GM23338 (cell line): Measurements from ENCODE around the gene ZNF783. TPM values are rescaled to one million over a fixed set of nuclear protein-coding genes. Genes with fewer than 3 reads are reported as not detected.

Source experiments
- ATAC-seq: fragments of 200-7000 bp; cut with Tn5 transposase; 3 replicates; pipeline ENCODE4 v1.9.1; 2020
- DNase-seq: peaks from one replicate; pipeline ENCODE4 v3.0.0-alpha.2; 2015; ENCODE audit warnings: low spot score
- H2AFZ ChIP-seq: fragments of 200-600 bp; sonication (generic); 2 replicates; pipeline ENCODE4 v1.8.0; 2016; ENCODE audit warnings: antibody characterized with exemption, mild to moderate bottlenecking, moderate library complexity
- H3F3A ChIP-seq: fragments of 200-600 bp; sonication (generic); replicated peaks from 2 replicates; pipeline ENCODE4 v1.8.0; 2017; ENCODE audit warnings: antibody characterized with exemption, mixed run types, low read depth
- H3K27ac ChIP-seq: fragments of 200-600 bp; sonication (generic); 2 replicates; pipeline ENCODE4 v1.6.1; 2016; ENCODE audit warnings: low read depth
- H3K27me3 ChIP-seq: fragments of 200-600 bp; sonication (generic); 2 replicates; pipeline ENCODE4 v1.8.0; 2016; ENCODE audit warnings: mild to moderate bottlenecking, mixed run types, moderate library complexity; ENCODE audit not compliant: insufficient read depth
- H3K36me3 ChIP-seq: fragments of 200-600 bp; sonication (generic); 2 replicates; pipeline ENCODE4 v1.8.0; 2016; ENCODE audit warnings: mild to moderate bottlenecking; ENCODE audit not compliant: insufficient read depth
- H3K4me1 ChIP-seq: fragments of 200-600 bp; sonication (generic); 2 replicates; pipeline ENCODE4 v1.8.0; 2016; ENCODE audit warnings: mild to moderate bottlenecking, moderate library complexity; ENCODE audit not compliant: insufficient read depth
- H3K4me2 ChIP-seq: fragments of 200-600 bp; sonication (generic); 2 replicates; pipeline ENCODE4 v1.7.1; 2017; ENCODE audit warnings: mixed run types
- H3K4me3 ChIP-seq: fragments of 200-600 bp; sonication (generic); 2 replicates; pipeline ENCODE4 v1.6.1; 2016; ENCODE audit warnings: mixed run types
- H3K79me2 ChIP-seq: fragments of 200-600 bp; sonication (generic); replicated peaks from 2 replicates; pipeline ENCODE4 v1.8.0; 2017; ENCODE audit warnings: mild to moderate bottlenecking; ENCODE audit not compliant: insufficient read depth
- H3K9me2 ChIP-seq: fragments of 200-600 bp; sonication (generic); 2 replicates; pipeline ENCODE4 v1.8.0; 2017; ENCODE audit not compliant: insufficient read depth
- H4K20me1 ChIP-seq: fragments of 200-600 bp; sonication (generic); replicated peaks from 2 replicates; pipeline ENCODE4 v1.8.0; 2017; ENCODE audit warnings: mild to moderate bottlenecking; ENCODE audit not compliant: insufficient read depth
- H3K27ac Mint-ChIP-seq: 2 replicates; pipeline ENCODE4 v1.8.0; 2020; ENCODE audit warnings: inconsistent platforms, mild to moderate bottlenecking, moderate library complexity, mixed read lengths
- H3K27me3 Mint-ChIP-seq: 3 replicates; pipeline ENCODE4 v1.8.0; 2022; ENCODE audit warnings: low read depth, mild to moderate bottlenecking, moderate library complexity, mixed read lengths, inconsistent platforms; ENCODE audit not compliant: insufficient read depth, poor library complexity
- H3K36me3 Mint-ChIP-seq: 3 replicates; pipeline ENCODE4 v1.8.0; 2021; ENCODE audit warnings: low read depth, mild to moderate bottlenecking, inconsistent platforms, moderate library complexity, mixed read lengths
- H3K4me1 Mint-ChIP-seq: 3 replicates; pipeline ENCODE4 v1.8.0; 2020; ENCODE audit warnings: mild to moderate bottlenecking, inconsistent platforms, mixed read lengths
- H3K4me3 Mint-ChIP-seq: 3 replicates; pipeline ENCODE4 v1.8.0; 2021; ENCODE audit warnings: moderate library complexity, mild to moderate bottlenecking, inconsistent platforms, mixed read lengths
- H3K9me3 Mint-ChIP-seq: 3 replicates; pipeline ENCODE4 v1.8.0; 2020; ENCODE audit warnings: moderate library complexity, mild to moderate bottlenecking, inconsistent platforms, mixed read lengths
- EZH2 ChIP-seq: fragments of 200-600 bp; sonication (generic); IDR thresholded peaks from one replicate; pipeline ENCODE4 v1.8.0; 2017; ENCODE audit warnings: antibody characterized with exemption, mild to moderate bottlenecking, low read depth; ENCODE audit not compliant: unreplicated experiment
- EZH2phosphoT487 ChIP-seq: fragments of 200-600 bp; sonication (generic); IDR thresholded peaks from one replicate; pipeline ENCODE4 v1.8.1; 2018; ENCODE audit warnings: antibody characterized with exemption; ENCODE audit not compliant: unreplicated experiment
- STAT1 ChIP-seq: IDR thresholded peaks from one replicate; pipeline ENCODE4 v1.6.1; 2016; ENCODE audit warnings: antibody characterized with exemption; ENCODE audit not compliant: unreplicated experiment
- ZNF331 ChIP-seq: fragments of 250-450 bp; sonication (Bioruptor Pico); IDR thresholded peaks from 2 replicates; pipeline ENCODE4 v1.5.0; 2020; ENCODE audit warnings: low read depth, mild to moderate bottlenecking, moderate library complexity
- polyA plus RNA-seq: library from polyadenylated mRNA; unstranded; fragments of >200 nt; fragmentation: Nextera tagmentation; extraction: Ambion mirVana; gene quantifications from 2 replicates; pipeline ENCODE4 v1.2.1, GENCODE V29; 2016
- total RNA-seq: library from RNA; depleted of rRNA; stranded (reverse); fragments of >200 nt; shearing (Covaris generic); gene quantifications from 2 replicates; pipeline ENCODE4 v1.2.3, GENCODE V29; 2014
- TF ChIP-seq, protein P1 (sequence below), 2 experiments: fragments of 200-600 bp in 1 of 2; sonication (generic) in 1 of 2; conservative IDR thresholded peaks; 2 replicates each; pipeline versions ENCODE4 v1.5.1 to v1.6.1; 2016 to 2017; ENCODE audit warnings: antibody characterized with exemption in 2 of 2, low read depth in 2 of 2, mild to moderate bottlenecking in 2 of 2, moderate library complexity in 1 of 2
- TF ChIP-seq, protein P2 (sequence below): IDR thresholded peaks from one replicate; pipeline ENCODE4 v1.6.1; 2018; ENCODE audit warnings: antibody characterized with exemption; ENCODE audit not compliant: unreplicated experiment
- TF ChIP-seq, protein P3 (sequence below): fragments of 250-450 bp; sonication (Bioruptor Pico); IDR thresholded peaks from 2 replicates; pipeline ENCODE4 v1.5.0; 2020; ENCODE audit warnings: mild to moderate bottlenecking, moderate library complexity

Gene ZNF783
- total and polyA plus RNA-seq, 2 experiments from 2014 or later, result 2.1 to 9.0 TPM

DNA sequence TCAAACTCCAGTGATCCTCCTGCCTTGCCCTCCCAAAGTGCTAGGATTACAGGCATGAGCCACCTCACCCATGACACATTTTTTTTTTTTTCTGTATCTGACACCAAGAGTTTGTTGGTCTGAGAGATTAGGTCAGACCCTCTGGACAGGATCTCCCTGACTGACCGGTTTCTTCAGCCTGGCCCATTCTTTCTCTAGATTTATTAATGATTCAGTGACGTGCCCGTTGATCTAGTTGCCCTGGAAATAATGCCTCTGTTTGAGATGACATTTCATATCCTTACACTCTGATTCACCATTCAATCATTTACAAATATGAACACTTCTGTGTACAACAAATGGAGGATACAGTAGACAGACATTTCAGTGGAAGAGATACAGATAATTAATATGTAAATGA lies 23.9 kb upstream of the ZNF783 start (continued):
- TF ChIP-seq, protein P1, sequence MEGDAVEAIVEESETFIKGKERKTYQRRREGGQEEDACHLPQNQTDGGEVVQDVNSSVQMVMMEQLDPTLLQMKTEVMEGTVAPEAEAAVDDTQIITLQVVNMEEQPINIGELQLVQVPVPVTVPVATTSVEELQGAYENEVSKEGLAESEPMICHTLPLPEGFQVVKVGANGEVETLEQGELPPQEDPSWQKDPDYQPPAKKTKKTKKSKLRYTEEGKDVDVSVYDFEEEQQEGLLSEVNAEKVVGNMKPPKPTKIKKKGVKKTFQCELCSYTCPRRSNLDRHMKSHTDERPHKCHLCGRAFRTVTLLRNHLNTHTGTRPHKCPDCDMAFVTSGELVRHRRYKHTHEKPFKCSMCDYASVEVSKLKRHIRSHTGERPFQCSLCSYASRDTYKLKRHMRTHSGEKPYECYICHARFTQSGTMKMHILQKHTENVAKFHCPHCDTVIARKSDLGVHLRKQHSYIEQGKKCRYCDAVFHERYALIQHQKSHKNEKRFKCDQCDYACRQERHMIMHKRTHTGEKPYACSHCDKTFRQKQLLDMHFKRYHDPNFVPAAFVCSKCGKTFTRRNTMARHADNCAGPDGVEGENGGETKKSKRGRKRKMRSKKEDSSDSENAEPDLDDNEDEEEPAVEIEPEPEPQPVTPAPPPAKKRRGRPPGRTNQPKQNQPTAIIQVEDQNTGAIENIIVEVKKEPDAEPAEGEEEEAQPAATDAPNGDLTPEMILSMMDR (conservative IDR thresholded peaks at IDR 0.05; ENCODE audit: low read depth in 2 of 2), result no peak
- no peak for TF ChIP-seq ZNF331 (CRISPR knock-in tag)

DNA sequence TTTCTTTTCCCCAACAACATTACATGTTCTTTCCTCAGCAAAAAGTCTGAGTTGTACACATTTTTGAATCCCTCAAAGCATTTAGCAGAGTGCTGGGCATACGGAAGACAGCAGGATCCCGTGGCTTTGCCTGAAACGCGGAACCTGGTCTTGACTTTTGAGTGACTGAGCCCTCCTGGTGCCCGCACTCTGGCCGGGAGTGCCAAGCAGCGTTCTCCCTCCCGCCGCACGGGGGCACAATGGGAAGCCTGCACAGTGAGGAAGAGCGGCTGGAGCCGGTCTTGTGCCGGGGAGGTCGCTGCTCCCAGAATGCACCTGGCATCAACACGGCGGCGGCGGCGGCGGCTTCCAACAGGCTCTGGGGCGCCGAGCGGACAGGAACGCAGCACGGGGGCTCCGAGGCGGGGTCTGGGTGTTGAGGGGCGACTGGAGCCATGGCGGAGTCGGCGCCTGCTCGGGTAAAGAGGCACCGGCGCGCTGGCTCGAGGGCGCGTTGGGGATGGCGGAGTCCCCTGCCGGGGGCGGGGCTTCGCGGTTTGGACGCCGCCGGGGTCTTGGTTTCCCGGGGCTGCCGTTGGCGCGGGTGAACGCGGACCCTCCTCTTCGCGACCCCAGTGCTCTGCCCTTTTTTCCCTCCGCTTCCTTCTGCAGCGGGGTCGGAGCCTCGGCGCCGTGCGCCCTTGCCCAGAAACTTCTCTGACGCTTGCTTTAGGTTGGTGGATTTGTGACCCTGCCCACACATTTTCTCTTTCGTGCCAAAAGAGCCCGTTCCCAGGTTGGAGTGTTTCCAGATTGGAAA lies 22.5 kb upstream of the ZNF783 start, which contains the start of gene ZNF212:
Gene ZNF212, plus strand, starts transcription at position 307 of the 799 bp plus-strand sequence. Its CDS starts 128 bp downstream, at position 435.
- Histone ChIP-seq H3K27ac (peak within 1 kb of the TSS; percentile 74; the same call in 1 of the 2 replicates), H3K9me2 (no peaks in the 10 kb centered on the region), H3K4me2 (peak within 1 kb of the TSS; percentile 97), H4K20me1 (peaks cover 9% of the 10 kb centered on the region; the same call in 1 of the 2 replicates), H3F3A (peaks cover 3% of the 10 kb centered on the region; the same call in 1 of the 2 replicates), H2AFZ (peak within 1 kb of the TSS; percentile 95), H3K4me3 (peak within 1 kb of the TSS; percentile 100), H3K36me3 (no peaks in the 10 kb centered on the region), H3K4me1 (0 out of 2 replicates have a peak, but pooled peaks cover 7% of the 10 kb centered on the region), H3K27me3 (peaks cover 4% of the 10 kb centered on the region; the same call in 1 of the 2 replicates), H3K79me2 (peaks cover 46% of the 10 kb centered on the region)
- H3K4me3 Mint-ChIP-seq, result peak within 1 kb of the TSS; percentile 98
- ATAC-seq (peak; percentile 100), DNase-seq (peak; percentile 96)
- H3K9me3 Mint-ChIP-seq, result peaks cover 7% of the 10 kb centered on the region; the same call in 2 of the 3 replicates
- H3K36me3 Mint-ChIP-seq, result peaks cover 15% of the 10 kb centered on the region
- H3K27ac Mint-ChIP-seq, result peak within 1 kb of the TSS; percentile 88
- H3K27me3 Mint-ChIP-seq, result peaks cover 3% of the 10 kb centered on the region
- H3K4me1 Mint-ChIP-seq, result peaks cover 9% of the 10 kb centered on the region
- TF ChIP-seq, protein P2, sequence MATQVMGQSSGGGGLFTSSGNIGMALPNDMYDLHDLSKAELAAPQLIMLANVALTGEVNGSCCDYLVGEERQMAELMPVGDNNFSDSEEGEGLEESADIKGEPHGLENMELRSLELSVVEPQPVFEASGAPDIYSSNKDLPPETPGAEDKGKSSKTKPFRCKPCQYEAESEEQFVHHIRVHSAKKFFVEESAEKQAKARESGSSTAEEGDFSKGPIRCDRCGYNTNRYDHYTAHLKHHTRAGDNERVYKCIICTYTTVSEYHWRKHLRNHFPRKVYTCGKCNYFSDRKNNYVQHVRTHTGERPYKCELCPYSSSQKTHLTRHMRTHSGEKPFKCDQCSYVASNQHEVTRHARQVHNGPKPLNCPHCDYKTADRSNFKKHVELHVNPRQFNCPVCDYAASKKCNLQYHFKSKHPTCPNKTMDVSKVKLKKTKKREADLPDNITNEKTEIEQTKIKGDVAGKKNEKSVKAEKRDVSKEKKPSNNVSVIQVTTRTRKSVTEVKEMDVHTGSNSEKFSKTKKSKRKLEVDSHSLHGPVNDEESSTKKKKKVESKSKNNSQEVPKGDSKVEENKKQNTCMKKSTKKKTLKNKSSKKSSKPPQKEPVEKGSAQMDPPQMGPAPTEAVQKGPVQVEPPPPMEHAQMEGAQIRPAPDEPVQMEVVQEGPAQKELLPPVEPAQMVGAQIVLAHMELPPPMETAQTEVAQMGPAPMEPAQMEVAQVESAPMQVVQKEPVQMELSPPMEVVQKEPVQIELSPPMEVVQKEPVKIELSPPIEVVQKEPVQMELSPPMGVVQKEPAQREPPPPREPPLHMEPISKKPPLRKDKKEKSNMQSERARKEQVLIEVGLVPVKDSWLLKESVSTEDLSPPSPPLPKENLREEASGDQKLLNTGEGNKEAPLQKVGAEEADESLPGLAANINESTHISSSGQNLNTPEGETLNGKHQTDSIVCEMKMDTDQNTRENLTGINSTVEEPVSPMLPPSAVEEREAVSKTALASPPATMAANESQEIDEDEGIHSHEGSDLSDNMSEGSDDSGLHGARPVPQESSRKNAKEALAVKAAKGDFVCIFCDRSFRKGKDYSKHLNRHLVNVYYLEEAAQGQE, result no peak
- TF ChIP-seq EZH2, result no peak
- no peak for TF ChIP-seq EZH2phosphoT487
- TF ChIP-seq STAT1, result no peak
- TF ChIP-seq, protein P1 (conservative IDR thresholded peaks at IDR 0.05; ENCODE audit: low read depth in 2 of 2), result peak; percentile 71 to 94
- TF ChIP-seq, protein P3, sequence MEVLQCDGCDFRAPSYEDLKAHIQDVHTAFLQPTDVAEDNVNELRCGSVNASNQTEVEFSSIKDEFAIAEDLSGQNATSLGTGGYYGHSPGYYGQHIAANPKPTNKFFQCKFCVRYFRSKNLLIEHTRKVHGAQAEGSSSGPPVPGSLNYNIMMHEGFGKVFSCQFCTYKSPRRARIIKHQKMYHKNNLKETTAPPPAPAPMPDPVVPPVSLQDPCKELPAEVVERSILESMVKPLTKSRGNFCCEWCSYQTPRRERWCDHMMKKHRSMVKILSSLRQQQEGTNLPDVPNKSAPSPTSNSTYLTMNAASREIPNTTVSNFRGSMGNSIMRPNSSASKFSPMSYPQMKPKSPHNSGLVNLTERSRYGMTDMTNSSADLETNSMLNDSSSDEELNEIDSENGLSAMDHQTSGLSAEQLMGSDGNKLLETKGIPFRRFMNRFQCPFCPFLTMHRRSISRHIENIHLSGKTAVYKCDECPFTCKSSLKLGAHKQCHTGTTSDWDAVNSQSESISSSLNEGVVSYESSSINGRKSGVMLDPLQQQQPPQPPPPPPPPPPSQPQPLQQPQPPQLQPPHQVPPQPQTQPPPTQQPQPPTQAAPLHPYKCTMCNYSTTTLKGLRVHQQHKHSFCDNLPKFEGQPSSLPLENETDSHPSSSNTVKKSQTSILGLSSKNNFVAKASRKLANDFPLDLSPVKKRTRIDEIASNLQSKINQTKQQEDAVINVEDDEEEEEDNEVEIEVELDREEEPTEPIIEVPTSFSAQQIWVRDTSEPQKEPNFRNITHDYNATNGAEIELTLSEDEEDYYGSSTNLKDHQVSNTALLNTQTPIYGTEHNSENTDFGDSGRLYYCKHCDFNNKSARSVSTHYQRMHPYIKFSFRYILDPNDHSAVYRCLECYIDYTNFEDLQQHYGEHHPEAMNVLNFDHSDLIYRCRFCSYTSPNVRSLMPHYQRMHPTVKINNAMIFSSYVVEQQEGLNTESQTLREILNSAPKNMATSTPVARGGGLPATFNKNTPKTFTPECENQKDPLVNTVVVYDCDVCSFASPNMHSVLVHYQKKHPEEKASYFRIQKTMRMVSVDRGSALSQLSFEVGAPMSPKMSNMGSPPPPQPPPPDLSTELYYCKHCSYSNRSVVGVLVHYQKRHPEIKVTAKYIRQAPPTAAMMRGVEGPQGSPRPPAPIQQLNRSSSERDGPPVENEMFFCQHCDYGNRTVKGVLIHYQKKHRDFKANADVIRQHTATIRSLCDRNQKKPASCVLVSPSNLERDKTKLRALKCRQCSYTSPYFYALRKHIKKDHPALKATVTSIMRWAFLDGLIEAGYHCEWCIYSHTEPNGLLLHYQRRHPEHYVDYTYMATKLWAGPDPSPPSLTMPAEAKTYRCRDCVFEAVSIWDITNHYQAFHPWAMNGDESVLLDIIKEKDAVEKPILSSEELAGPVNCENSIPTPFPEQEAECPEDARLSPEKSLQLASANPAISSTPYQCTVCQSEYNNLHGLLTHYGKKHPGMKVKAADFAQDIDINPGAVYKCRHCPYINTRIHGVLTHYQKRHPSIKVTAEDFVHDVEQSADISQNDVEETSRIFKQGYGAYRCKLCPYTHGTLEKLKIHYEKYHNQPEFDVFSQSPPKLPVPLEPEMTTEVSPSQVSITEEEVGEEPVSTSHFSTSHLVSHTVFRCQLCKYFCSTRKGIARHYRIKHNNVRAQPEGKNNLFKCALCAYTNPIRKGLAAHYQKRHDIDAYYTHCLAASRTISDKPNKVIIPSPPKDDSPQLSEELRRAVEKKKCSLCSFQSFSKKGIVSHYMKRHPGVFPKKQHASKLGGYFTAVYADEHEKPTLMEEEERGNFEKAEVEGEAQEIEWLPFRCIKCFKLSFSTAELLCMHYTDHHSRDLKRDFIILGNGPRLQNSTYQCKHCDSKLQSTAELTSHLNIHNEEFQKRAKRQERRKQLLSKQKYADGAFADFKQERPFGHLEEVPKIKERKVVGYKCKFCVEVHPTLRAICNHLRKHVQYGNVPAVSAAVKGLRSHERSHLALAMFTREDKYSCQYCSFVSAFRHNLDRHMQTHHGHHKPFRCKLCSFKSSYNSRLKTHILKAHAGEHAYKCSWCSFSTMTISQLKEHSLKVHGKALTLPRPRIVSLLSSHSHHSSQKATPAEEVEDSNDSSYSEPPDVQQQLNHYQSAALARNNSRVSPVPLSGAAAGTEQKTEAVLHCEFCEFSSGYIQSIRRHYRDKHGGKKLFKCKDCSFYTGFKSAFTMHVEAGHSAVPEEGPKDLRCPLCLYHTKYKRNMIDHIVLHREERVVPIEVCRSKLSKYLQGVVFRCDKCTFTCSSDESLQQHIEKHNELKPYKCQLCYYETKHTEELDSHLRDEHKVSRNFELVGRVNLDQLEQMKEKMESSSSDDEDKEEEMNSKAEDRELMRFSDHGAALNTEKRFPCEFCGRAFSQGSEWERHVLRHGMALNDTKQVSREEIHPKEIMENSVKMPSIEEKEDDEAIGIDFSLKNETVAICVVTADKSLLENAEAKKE (CRISPR knock-in tag), result no peak
- TF ChIP-seq ZNF331 (CRISPR knock-in tag), result no peak
